Fibroblast of skin of left quadriceps (primary cell): ENCODE results near the gene SMG6.
"Not testable (repeated sequence)": the region's sequence is repeated elsewhere in the genome, so short reads cannot be mapped to it uniquely, and the experiment has no call there.

ENCODE experiments used
- DNase-seq, 2 experiments: peaks; one replicate each; pipeline ENCODE4 v3.0.0-alpha.2; 2013; ENCODE audit warnings: low read depth in 2 of 2

Gene SMG6

GRCh38 chr17:2303204-2304188, at the start of gene SMG6, which contains the start of gene SRR:
Gene SMG6 (minus strand): TSS chr17:2303785. CDS start chr17:2303720, 65 bp downstream.
Gene SRR (plus strand): TSS chr17:2303950. CDS start chr17:2315561, 11,611 bp downstream.
- DNase-seq = peak; percentile 80 to 84

- DNase-seq = no peak
Observed at GRCh38 chr17:2351269-2351668, 47.7 kb upstream of the SMG6 start.

- DNase-seq = peak; percentile 68 to 70
Observed at GRCh38 chr17:2347805-2348685, 44.5 kb upstream of the SMG6 start.

- DNase-seq = no peak
Observed at GRCh38 chr17:2346475-2346874, 42.9 kb upstream of the SMG6 start.

GRCh38 chr17:2344528-2344927, 40.9 kb upstream of the SMG6 start:
- no peak for DNase-seq

- no peak for DNase-seq
Observed at GRCh38 chr17:2343421-2343820, 39.8 kb upstream of the SMG6 start.

GRCh38 chr17:2338315-2338657, 34.7 kb upstream of the SMG6 start:
- DNase-seq = no peak

GRCh38 chr17:2337544-2338314, 34.1 kb upstream of the SMG6 start:
- no peak for DNase-seq

GRCh38 chr17:2336852-2337543, 33.4 kb upstream of the SMG6 start, which contains the start of gene SGSM2:
Gene SGSM2 (plus strand): TSS chr17:2337501. CDS start chr17:2337689, 188 bp downstream.
- DNase-seq = no peak

- DNase-seq = peak; percentile 76 to 78
Observed at GRCh38 chr17:2336215-2336851, 32.7 kb upstream of the SMG6 start, which contains the start of gene TSR1. Gene TSR1 (minus strand): TSS chr17:2336457. CDS start chr17:2336427, 30 bp downstream.

GRCh38 chr17:2335726-2336214, 32.2 kb upstream of the SMG6 start:
- no peak for DNase-seq

- no peak for DNase-seq
Observed at GRCh38 chr17:2331303-2331702, 27.7 kb upstream of the SMG6 start.

GRCh38 chr17:2323629-2324314, 20.2 kb upstream of the SMG6 start:
- no peak for DNase-seq

GRCh38 chr17:2321399-2321798, 17.8 kb upstream of the SMG6 start:
- DNase-seq = no peak

- no peak for DNase-seq
Observed at GRCh38 chr17:2319051-2319450, 15.5 kb upstream of the SMG6 start.

- no peak for DNase-seq
Observed at GRCh38 chr17:2317796-2318195, 14.2 kb upstream of the SMG6 start.

GRCh38 chr17:2316916-2317205, 13.3 kb upstream of the SMG6 start:
- not testable (repeated sequence) for DNase-seq

GRCh38 chr17:2312736-2313135, 9.2 kb upstream of the SMG6 start:
- no peak for DNase-seq

- DNase-seq = peak; percentile 16 to 20
Observed at GRCh38 chr17:2309338-2310154, 6.0 kb upstream of the SMG6 start.
